ENCODE data around the gene NAP1L1.

NAP1L1 gene

GRCh38 chr12:76083904-76084862 is at the start of gene NAP1L1:
TSS of gene NAP1L1 (minus strand) at chr12:76084685. CDS start at chr12:76074219, 10,466 bp downstream.
- peak within 1 kb of the TSS; percentile 85 for H3K4me3 ChIP-seq
- H3K27ac ChIP-seq = peak within 1 kb of the TSS; percentile 98 to 100
- no peak for TF ChIP-seq CTCF (IDR thresholded peaks at IDR 0.05)
- DNase-seq (ENCODE audit: low spot score) = peak; percentile 98

- no peak for DNase-seq (ENCODE audit: low spot score)
- no peak overlapping the region for H3K4me3 ChIP-seq
- no peak overlapping the region for H3K27ac ChIP-seq
- TF ChIP-seq CTCF (IDR thresholded peaks at IDR 0.05) = no peak
These were observed 43.1 kb upstream of the NAP1L1 start for GRCh38 chr12:76127588-76127987.

GRCh38 chr12:76124456-76124855 is 40.0 kb upstream of the NAP1L1 start:
- DNase-seq (ENCODE audit: low spot score) = no peak
- Histone ChIP-seq H3K4me3 (no peak overlapping the region), H3K27ac (no peak overlapping the region)
- no peak for TF ChIP-seq CTCF (IDR thresholded peaks at IDR 0.05)

- TF ChIP-seq CTCF (IDR thresholded peaks at IDR 0.05) = no peak
- no peak for DNase-seq (ENCODE audit: low spot score)
- Histone ChIP-seq H3K27ac (no peak overlapping the region), H3K4me3 (no peak overlapping the region)
These were observed 39.1 kb upstream of the NAP1L1 start for GRCh38 chr12:76123259-76124212.

GRCh38 chr12:76119887-76120286 is 35.4 kb upstream of the NAP1L1 start:
- TF ChIP-seq CTCF (IDR thresholded peaks at IDR 0.05) = no peak
- Histone ChIP-seq H3K27ac (no peak overlapping the region), H3K4me3 (no peak overlapping the region)
- DNase-seq (ENCODE audit: low spot score) = no peak

GRCh38 chr12:76117751-76118150 is 33.3 kb upstream of the NAP1L1 start:
- no peak for DNase-seq (ENCODE audit: low spot score)
- no peak for TF ChIP-seq CTCF (IDR thresholded peaks at IDR 0.05)
- Histone ChIP-seq H3K4me3 (no peak overlapping the region), H3K27ac (no peak overlapping the region)
